Measurements from ENCODE around the gene GLRX3.
"Not testable (repeated sequence)": the region's sequence is repeated elsewhere in the genome, so short reads cannot be mapped to it uniquely, and the experiment has no call there.

GLRX3 gene

GRCh38 chr10:130200179-130201042 is 64.2 kb downstream of the GLRX3 start:
- DNase-seq (ENCODE audit: low read depth, low spot score) = no peak
- H3K4me3 ChIP-seq (ENCODE audit: low read length) = no peak overlapping the region

- no peak overlapping the region for H3K4me3 ChIP-seq (ENCODE audit: low read length)
- no peak for DNase-seq (ENCODE audit: low read depth, low spot score)
These were observed 64.8 kb downstream of the GLRX3 start for GRCh38 chr10:130201043-130201380.

- not testable (repeated sequence) for DNase-seq (ENCODE audit: low read depth, low spot score); H3K4me3 ChIP-seq (ENCODE audit: low read length)
These were observed 66.0 kb downstream of the GLRX3 start for GRCh38 chr10:130202150-130202549.

GRCh38 chr10:130202984-130203621 is 66.9 kb downstream of the GLRX3 start:
- no peak overlapping the region for H3K4me3 ChIP-seq (ENCODE audit: low read length)
- DNase-seq (ENCODE audit: low read depth, low spot score) = no peak

- no peak for DNase-seq (ENCODE audit: low read depth, low spot score)
- no peak overlapping the region for H3K4me3 ChIP-seq (ENCODE audit: low read length)
These were observed 67.4 kb downstream of the GLRX3 start for GRCh38 chr10:130203626-130204025.

GRCh38 chr10:130206216-130206737 is 70.1 kb downstream of the GLRX3 start:
- DNase-seq (ENCODE audit: low read depth, low spot score) = no peak
- no peak overlapping the region for H3K4me3 ChIP-seq (ENCODE audit: low read length)

GRCh38 chr10:130207205-130207604 is 71.0 kb downstream of the GLRX3 start:
- no peak for DNase-seq (ENCODE audit: low read depth, low spot score)

GRCh38 chr10:130208807-130209206 is 72.6 kb downstream of the GLRX3 start:
- H3K4me3 ChIP-seq (ENCODE audit: low read length) = no peak overlapping the region
- DNase-seq (ENCODE audit: low read depth, low spot score) = no peak

More at GRCh38 chr10:130207205-130207604, 71.0 kb downstream of the GLRX3 start:
- no peak overlapping the region for H3K4me3 ChIP-seq (ENCODE audit: low read length)

GRCh38 chr10:130212746-130213145 is 76.6 kb downstream of the GLRX3 start:
- DNase-seq (ENCODE audit: low read depth, low spot score) = no peak

GRCh38 chr10:130213286-130214080 is 77.3 kb downstream of the GLRX3 start:
- DNase-seq (ENCODE audit: low read depth, low spot score) = no peak
- no peak overlapping the region for H3K4me3 ChIP-seq (ENCODE audit: low read length)

More at GRCh38 chr10:130212746-130213145, 76.6 kb downstream of the GLRX3 start:
- no peak overlapping the region for H3K4me3 ChIP-seq (ENCODE audit: low read length)

GRCh38 chr10:130214431-130214830 is 78.2 kb downstream of the GLRX3 start:
- H3K4me3 ChIP-seq (ENCODE audit: low read length) = no peak overlapping the region
- no peak for DNase-seq (ENCODE audit: low read depth, low spot score)

- DNase-seq (ENCODE audit: low read depth, low spot score) = no peak
- H3K4me3 ChIP-seq (ENCODE audit: low read length) = no peak overlapping the region
These were observed 79.2 kb downstream of the GLRX3 start for GRCh38 chr10:130215151-130215930.

GRCh38 chr10:130215931-130216231 is 79.7 kb downstream of the GLRX3 start:
- DNase-seq (ENCODE audit: low read depth, low spot score) = no peak
- H3K4me3 ChIP-seq (ENCODE audit: low read length) = no peak overlapping the region

- no peak for DNase-seq (ENCODE audit: low read depth, low spot score)
- H3K4me3 ChIP-seq (ENCODE audit: low read length) = no peak overlapping the region
These were observed 82.0 kb downstream of the GLRX3 start for GRCh38 chr10:130218181-130218641.

- H3K4me3 ChIP-seq (ENCODE audit: low read length) = no peak overlapping the region
- DNase-seq (ENCODE audit: low read depth, low spot score) = no peak
These were observed 82.7 kb downstream of the GLRX3 start for GRCh38 chr10:130218936-130219335.

GRCh38 chr10:130220251-130221185 is 84.3 kb downstream of the GLRX3 start:
- H3K4me3 ChIP-seq (ENCODE audit: low read length) = no peak overlapping the region
- no peak for DNase-seq (ENCODE audit: low read depth, low spot score)

- no peak overlapping the region for H3K4me3 ChIP-seq (ENCODE audit: low read length)
- no peak for DNase-seq (ENCODE audit: low read depth, low spot score)
These were observed 85.5 kb downstream of the GLRX3 start for GRCh38 chr10:130221456-130222375.

Measured in Jurkat, Clone E6-1 (cell line).